Stromal cell of bone marrow (primary cell): Measurements from ENCODE around the gene FAS.
"Not testable (repeated sequence)": the region's sequence is repeated elsewhere in the genome, so short reads cannot be mapped to it uniquely, and the experiment has no call there.

Experiments used
- DNase-seq: peaks from one replicate; pipeline ENCODE4 v3.0.0-alpha.2; 2012; ENCODE audit warnings: low read depth

The FAS gene

GRCh38 chr10:88992921-88993524, 2.4 kb downstream of the FAS start:
- DNase-seq = no peak

GRCh38 chr10:88994019-88994418, 3.4 kb downstream of the FAS start:
- DNase-seq = no peak

- no peak for DNase-seq
Measured at GRCh38 chr10:88995156-88995876, 4.7 kb downstream of the FAS start.

- DNase-seq = no peak
Measured at GRCh38 chr10:88996927-88997326, 6.3 kb downstream of the FAS start.

- peak; percentile 56 for DNase-seq
Measured at GRCh38 chr10:88999625-89000024, 9.0 kb downstream of the FAS start.

- DNase-seq = no peak
Measured at GRCh38 chr10:89001024-89001728, 10.6 kb downstream of the FAS start.

- no peak for DNase-seq
Measured at GRCh38 chr10:89001729-89002072, 11.1 kb downstream of the FAS start.

- DNase-seq = no peak
Measured at GRCh38 chr10:89002226-89002978, 11.8 kb downstream of the FAS start.

GRCh38 chr10:89003344-89003743, 12.7 kb downstream of the FAS start:
- no peak for DNase-seq

- DNase-seq = no peak
Measured at GRCh38 chr10:89007129-89007893, 16.7 kb downstream of the FAS start.

GRCh38 chr10:89018700-89019346, 28.2 kb downstream of the FAS start:
- not testable (repeated sequence) for DNase-seq

- DNase-seq = no peak
Measured at GRCh38 chr10:89019569-89020327, 29.1 kb downstream of the FAS start.

GRCh38 chr10:89021526-89021925, 30.9 kb downstream of the FAS start:
- not testable (repeated sequence) for DNase-seq

GRCh38 chr10:89022734-89023133, 32.1 kb downstream of the FAS start:
- DNase-seq = no peak

GRCh38 chr10:89025453-89025852, 34.9 kb downstream of the FAS start:
- DNase-seq = no peak

- no peak for DNase-seq
Measured at GRCh38 chr10:89029181-89029580, 38.6 kb downstream of the FAS start.

GRCh38 chr10:89029785-89030437, 39.3 kb downstream of the FAS start:
- peak; percentile 68 for DNase-seq

GRCh38 chr10:89030791-89031190, 40.2 kb downstream of the FAS start:
- no peak for DNase-seq

- DNase-seq = peak; percentile 51
Measured at GRCh38 chr10:89032141-89032891, 41.7 kb downstream of the FAS start.
